ENCODE data around the gene TRIM26. TPM values are rescaled to one million over a fixed set of nuclear protein-coding genes. Genes with fewer than 3 reads are reported as not detected.

Gene TRIM26
- total and polyA plus RNA-seq, 2 of the 8 experiments (the other 6 are each of a cell fraction or from before 2014, with no cell fraction given): 21.5 to 32.3 TPM

DNA sequence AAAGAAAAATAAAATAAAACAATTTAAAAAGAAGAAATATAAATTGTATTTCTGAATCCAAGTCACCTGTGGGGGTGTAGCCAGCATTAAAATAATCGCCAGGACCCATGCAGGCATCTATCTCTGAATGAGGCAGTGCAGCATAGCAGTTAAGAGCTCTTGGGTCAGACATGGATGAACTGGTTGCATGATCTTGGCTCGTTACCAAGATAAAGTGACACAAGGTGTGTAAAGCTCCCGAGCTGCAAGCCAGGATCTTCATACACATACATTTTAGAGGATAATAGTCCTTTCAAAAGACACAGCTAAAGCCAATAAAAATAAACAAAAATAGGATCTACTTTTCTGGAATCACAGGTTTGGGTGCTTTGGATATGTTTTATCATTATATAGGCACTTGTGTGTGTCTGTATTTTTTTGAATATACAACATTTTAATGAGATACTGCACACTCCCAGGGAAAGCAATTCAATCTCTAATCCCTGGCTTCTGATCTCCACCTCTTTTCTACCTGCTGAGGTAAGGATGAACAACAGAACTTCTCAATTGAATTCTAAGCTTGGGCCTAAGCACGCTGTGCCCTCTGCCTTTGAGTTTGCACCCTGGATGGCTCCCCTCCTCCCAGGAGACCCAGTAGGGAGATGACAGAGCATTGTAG is 61.1 kb downstream of the TRIM26 start:
- Histone ChIP-seq H3K23ac (ENCODE audit: insufficient read length) (no peak overlapping the region), H3K4me3 (ENCODE audit: extremely low read depth in 1 of 4, insufficient read depth in 2 of 4, low read depth in 3 of 4, low read length in 4 of 4) (no peak overlapping the region), H4K20me1 (replicated peaks in 1 of 2; ENCODE audit: control insufficient read depth in 1 of 2, insufficient read depth in 2 of 2, low read length in 2 of 2) (no peaks in the 10 kb centered on the region), H3K14ac (ENCODE audit: insufficient read length) (no peak overlapping the region), H4K91ac (replicated peaks; ENCODE audit: insufficient read length, low read length) (no peak overlapping the region), H3K23me2 (ENCODE audit: low read depth, low read length) (peaks cover 2% of the 10 kb centered on the region; the same call in 1 of the 2 replicates), H2AK5ac (ENCODE audit: low read depth, low read length) (no peak overlapping the region), H3K36me3 (ENCODE audit: control insufficient read depth in 2 of 4, insufficient read depth in 4 of 4, low read length in 3 of 4) (no peaks in the 10 kb centered on the region), H3K27me3 (replicated peaks in 1 of 4; ENCODE audit: control insufficient read depth in 3 of 4, extremely low read depth in 1 of 4, insufficient read depth in 3 of 4, low read length in 3 of 4) (peaks cover 0 to 2% (median 0%) of the 10 kb centered on the region in 4 experiments; a peak in 3 of 7 replicates), H3K27ac (ENCODE audit: low read depth, low read length) (no peak overlapping the region), H4K8ac (ENCODE audit: extremely low read depth, insufficient read depth, low read length) (no peak overlapping the region), H3K4ac (replicated peaks; ENCODE audit: insufficient read length, low read depth, low read length) (no peak overlapping the region), H2BK12ac (ENCODE audit: low read depth, low read length) (no peak overlapping the region), H2BK120ac (replicated peaks; ENCODE audit: low read depth, low read length) (no peak overlapping the region), H3K79me1 (ENCODE audit: low read depth, low read length) (no peaks in the 10 kb centered on the region), H3K4me1 (replicated peaks in 1 of 4; ENCODE audit: control insufficient read depth in 3 of 4, insufficient read depth in 4 of 4, low read length in 3 of 4) (no peaks in the 10 kb centered on the region), H3K18ac (ENCODE audit: extremely low read depth, low read length) (no peak overlapping the region), H3K4me2 (ENCODE audit: insufficient read depth in 1 of 2, low read depth in 2 of 2, low read length in 2 of 2) (no peak overlapping the region), H2BK15ac (ENCODE audit: low read length) (no peak overlapping the region), H2BK20ac (ENCODE audit: low read length) (no peak overlapping the region), H2BK5ac (ENCODE audit: low read depth, low read length) (no peak overlapping the region), H3K9ac (replicated peaks in 1 of 4; ENCODE audit: extremely low read depth in 1 of 4, low read depth in 3 of 4, low read length in 3 of 4) (no peak overlapping the region), H2AFZ (ENCODE audit: low read length) (no peak overlapping the region), H3K56ac (replicated peaks; ENCODE audit: insufficient read length, low read depth, low read length) (no peak overlapping the region), H3K79me2 (ENCODE audit: control insufficient read depth in 1 of 2, insufficient read depth in 2 of 2, low read length in 2 of 2) (no peaks in the 10 kb centered on the region), H3K9me3 (ENCODE audit: insufficient read depth in 2 of 2, low read depth in 1 of 2, low read length in 1 of 2) (no peaks in the 10 kb centered on the region), H4K5ac (ENCODE audit: insufficient read length, low read depth, low read length) (no peak overlapping the region)
- POLR2A ChIA-PET (ENCODE audit: partially characterized antibody): no interaction called here
- DNase-seq (ENCODE audit: low read depth in 1 of 2, low spot score in 2 of 2): no peak
- WGBS, 2 experiments (ENCODE audit: extremely low coverage in 1 of 2, insufficient coverage in 1 of 2, insufficient read length in 1 of 2, insufficient replicate concordance in 2 of 2, low coverage in 1 of 2, low lambda C conversion rate in 2 of 2, missing lambda C conversion rate in 1 of 2): 84% methylated on average over 4 of the region's 4 CpGs; no CpG with 5 or more reads in 1 of the 2 experiments
- CTCF ChIA-PET (ENCODE audit: partially characterized antibody): interaction anchor here (0.7 to 6.9 kb wide), 3 partner anchors 20 to 191 kb away, joined by 3 to 50 read pairs (median 3); no protein-coding TSS in a partner anchor
- FAIRE-seq: no peak
- TF ChIP-seq CREB1 (IDR thresholded peaks at IDR 0.05) (no peak), TCF12 (IDR thresholded peaks at IDR 0.05; ENCODE audit: low read depth, low read length) (no peak), BRCA1 (IDR thresholded peaks at IDR 0.05; ENCODE audit: low read depth, low read length) (no peak), KDM1A (IDR thresholded peaks at IDR 0.05; ENCODE audit: borderline replicate concordance, low read length) (no peak), JUN (IDR thresholded peaks at IDR 0.05; ENCODE audit: low read depth, low read length) (no peak), ZNF274 (IDR thresholded peaks at IDR 0.05; ENCODE audit: borderline replicate concordance, extremely low read depth, low read length) (no peak), FOSL1 (IDR thresholded peaks at IDR 0.05; ENCODE audit: insufficient read depth, low read depth, low read length) (no peak), CTBP2 (IDR thresholded peaks at IDR 0.05; ENCODE audit: borderline replicate concordance, insufficient read depth, insufficient read length, low read length) (no peak), SIN3A (conservative IDR thresholded peaks at IDR 0.05 in 1 of 2, IDR thresholded peaks at IDR 0.05 in 1 of 2; ENCODE audit: low read depth in 1 of 2, low read length in 2 of 2) (no peak), TEAD4 (IDR thresholded peaks at IDR 0.05; ENCODE audit: low read depth, low read length) (no peak), SUZ12 (IDR thresholded peaks at IDR 0.05; ENCODE audit: low read length) (no peak), CBX8 (IDR thresholded peaks at IDR 0.05; ENCODE audit: borderline replicate concordance, low read depth, low read length) (no peak), TAF7 (optimal IDR thresholded peaks at IDR 0.05; ENCODE audit: borderline replicate concordance, low read depth, low read length) (no peak)
